GM21381 (cell line): ENCODE measurements around the gene CLSTN3.

Source experiments
- ATAC-seq: cut with Tn5 transposase; IDR thresholded peaks from one replicate; pipeline ENCODE4 v1.9.1; 2021; ENCODE audit warnings: mild to moderate bottlenecking, moderate library complexity; ENCODE audit not compliant: unreplicated experiment

CLSTN3 gene

GRCh38 chr12:7146906-7147305 is 16.7 kb downstream of the CLSTN3 start:
- no peak for ATAC-seq

- no peak for ATAC-seq
These were observed 20.2 kb downstream of the CLSTN3 start for GRCh38 chr12:7150356-7150755.

DNA sequence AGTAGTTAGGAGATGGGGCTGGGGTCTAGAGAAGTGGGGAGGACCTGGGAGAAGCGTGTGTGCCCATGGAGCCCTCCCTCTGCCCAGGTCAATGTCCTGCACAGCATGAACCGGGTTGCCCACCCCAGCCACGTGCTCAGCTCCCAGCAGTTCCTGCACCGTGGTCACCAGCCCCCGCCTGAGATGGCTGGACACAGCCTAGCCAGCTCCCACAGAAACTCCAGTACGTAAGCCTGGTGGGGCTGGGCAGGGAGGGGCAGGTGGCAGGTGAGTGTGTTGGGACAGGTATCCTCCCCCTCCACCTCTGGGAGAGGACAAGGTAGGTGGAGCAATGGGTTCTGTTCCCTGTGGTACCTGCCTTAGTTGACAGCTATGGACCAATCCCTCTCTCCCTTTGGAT is 20.7 kb downstream of the CLSTN3 start:
- no peak for ATAC-seq

DNA sequence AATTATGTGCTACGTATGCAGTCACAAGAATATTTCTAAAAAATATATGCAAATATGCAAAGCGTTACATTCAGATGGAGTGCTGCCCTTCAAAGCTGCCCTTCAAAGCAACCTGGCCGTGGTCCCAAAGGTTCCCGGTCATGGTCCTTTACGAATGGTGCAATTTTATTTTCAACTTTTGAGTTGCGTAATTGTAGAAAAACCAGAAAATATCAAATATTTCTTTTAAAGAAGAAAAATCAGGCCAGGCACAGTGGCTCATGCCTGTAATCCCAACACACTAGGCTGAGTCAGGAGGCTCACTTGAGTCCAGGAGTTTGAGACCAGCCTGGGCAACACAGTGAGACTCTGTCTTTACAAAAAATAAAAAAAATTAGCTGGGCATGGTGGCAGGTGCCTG is 21.4 kb downstream of the CLSTN3 start:
- ATAC-seq = no peak

GRCh38 chr12:7152818-7153217 is 22.6 kb downstream of the CLSTN3 start:
- no peak for ATAC-seq

DNA sequence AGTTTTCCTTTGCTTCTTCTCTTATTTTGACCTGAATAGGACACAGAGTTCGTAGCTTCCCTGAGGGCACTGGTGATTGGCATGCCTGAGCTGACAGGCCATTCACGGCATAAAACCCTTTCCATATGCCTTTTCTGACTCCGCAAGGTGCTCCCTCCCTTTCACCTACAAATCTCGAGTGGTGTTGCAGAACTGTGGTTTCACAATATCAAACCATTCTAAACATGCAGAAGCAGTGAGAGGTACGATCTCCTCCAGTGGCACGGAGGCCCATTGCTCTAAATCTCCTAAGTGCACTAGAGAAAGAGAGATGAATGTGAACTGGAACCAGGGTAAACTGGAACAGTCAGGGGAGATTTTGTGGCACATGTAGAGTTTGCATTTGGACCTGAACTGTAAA is 23.9 kb downstream of the CLSTN3 start:
- no peak for ATAC-seq

DNA sequence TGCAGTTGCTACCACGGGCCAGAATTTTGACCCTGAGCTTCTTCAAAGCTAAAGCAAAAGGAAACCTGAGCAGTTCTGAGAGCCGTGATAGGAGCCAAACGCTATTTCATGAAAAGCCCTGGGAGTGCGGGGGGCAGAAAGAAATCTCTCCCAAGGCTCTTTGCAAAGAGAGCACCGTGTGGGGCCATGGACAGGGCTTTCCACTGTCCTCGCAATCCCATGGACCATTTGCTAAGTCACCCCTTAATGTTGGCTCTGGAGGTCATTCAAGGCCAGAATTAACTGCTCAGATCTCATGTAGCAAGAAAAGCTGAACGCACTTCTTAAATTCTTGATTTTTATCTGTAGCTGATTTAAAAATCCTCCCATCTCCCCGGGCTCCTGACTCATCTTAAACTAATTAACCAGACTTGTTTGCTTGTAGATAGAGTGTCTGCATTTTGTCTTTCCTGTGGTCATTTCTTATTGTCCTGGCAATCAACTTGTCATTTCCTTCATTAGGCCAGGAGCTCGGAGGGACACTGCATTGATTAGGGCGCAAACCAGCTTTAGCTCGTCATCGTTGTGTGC is 24.8 kb downstream of the CLSTN3 start:
- ATAC-seq = no peak

GRCh38 chr12:7155471-7156034 is 25.4 kb downstream of the CLSTN3 start:
- no peak for ATAC-seq

DNA sequence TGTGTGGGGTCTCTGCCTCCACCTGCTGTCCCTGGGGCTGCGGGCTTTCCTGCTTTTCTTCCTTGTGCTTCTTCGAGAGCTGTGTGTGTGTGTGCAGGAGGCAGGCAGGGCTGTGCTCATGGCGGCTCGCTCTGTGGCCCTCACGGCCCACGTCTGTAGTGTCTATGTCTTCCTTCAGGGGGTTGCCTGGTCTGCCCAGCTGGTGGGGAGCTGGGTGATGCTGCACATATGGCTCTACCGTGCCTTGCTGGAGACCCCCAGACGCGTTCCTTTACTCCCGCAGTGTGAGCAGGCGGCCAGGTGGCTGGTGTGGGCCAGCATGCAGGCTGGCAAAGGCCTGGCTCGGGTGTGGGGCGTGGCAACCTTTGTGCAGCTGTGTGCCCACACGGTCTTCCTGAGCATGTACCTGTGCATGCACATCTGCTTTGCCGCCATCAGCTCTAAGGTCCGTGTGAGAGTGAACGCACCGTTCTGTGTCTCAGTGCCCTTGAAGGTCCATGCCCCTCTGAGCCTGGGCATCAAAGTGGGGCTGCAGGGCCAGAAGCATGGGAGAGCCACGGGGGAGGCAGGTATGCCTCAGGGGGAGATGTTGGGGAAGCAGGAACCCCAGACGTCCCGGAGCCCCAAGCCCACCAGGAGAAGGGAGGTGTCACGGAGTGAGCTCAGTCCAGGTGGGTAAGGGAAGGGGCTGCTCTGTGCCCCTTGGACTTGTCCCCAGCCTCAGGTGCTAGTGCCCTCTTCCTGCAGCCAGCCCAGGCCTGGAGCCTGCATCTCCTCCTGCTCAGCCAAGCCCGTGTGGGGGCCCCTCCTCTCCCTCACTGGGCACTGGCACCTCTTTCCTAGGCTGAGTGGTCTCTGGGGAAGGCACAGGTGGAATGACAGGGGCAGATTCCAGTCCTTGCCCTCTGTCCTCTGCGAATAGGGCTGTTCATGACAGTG is 26.4 kb downstream of the CLSTN3 start:
- no peak for ATAC-seq

GRCh38 chr12:7157391-7157790 is 27.2 kb downstream of the CLSTN3 start:
- no peak for ATAC-seq

GRCh38 chr12:7158781-7159609 is 28.8 kb downstream of the CLSTN3 start:
- ATAC-seq = no peak

- no peak for ATAC-seq
These were observed 30.0 kb downstream of the CLSTN3 start for GRCh38 chr12:7160183-7160582.

GRCh38 chr12:7161327-7161726 is 31.2 kb downstream of the CLSTN3 start:
- no peak for ATAC-seq

DNA sequence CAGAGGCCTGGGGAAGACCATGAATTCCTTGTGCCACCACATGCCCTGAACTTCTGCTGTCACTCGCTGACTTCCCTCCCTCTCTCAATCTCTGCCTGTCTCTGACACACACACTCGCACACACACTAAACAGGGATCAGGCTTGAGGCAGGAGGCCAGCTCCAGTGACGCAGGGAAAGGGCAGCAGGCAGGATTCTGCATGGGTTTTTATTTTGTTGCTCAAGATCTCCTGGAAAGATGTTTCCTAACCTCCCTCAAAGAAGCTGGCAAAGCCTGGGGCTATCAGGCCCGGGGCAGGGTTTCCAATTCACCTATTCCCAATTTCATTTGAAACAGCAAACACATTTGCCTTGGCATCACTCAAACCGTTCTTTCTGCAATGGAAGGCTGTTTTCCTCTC is 31.6 kb downstream of the CLSTN3 start:
- no peak for ATAC-seq

DNA sequence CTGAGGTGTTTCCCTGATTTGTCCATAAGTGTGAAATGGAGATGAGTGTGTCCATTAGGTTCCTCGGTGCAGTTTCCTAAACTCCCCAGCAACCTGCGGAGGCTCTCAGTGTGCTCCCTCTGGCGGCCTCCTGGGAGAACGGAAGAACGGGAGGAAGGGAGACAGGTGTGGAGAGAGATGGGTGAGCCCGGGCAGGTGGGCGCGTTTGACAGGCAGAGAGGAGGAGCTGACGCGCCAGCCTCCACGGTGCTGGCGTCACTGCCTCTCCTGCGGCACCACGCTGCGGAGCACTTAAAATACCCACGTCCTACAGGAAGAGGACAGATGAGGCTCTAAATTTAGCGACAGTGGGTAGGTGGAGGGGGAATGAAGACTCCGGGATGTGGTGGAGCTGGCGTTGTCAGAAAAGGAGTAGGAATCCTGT is 32.5 kb downstream of the CLSTN3 start:
- ATAC-seq = no peak

DNA sequence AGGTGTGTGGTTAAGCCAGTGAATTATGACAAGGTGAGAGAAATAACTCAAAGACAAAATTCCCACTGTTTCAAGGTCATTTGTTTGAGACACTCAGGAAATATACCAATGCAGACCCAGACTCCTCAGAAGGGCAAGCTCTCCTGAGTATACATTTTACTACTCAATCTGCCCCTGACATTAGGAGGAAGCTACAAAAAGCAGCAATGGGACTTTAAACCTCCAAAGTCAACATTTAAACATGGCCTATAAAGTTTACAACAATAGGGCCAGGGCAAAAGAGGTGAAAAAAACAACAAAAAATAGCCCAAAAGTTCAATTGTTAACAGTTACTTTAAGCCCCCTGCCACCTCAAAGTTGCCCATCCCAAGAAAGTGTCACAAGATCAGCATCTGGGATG is 39.8 kb downstream of the CLSTN3 start:
- ATAC-seq = no peak

DNA sequence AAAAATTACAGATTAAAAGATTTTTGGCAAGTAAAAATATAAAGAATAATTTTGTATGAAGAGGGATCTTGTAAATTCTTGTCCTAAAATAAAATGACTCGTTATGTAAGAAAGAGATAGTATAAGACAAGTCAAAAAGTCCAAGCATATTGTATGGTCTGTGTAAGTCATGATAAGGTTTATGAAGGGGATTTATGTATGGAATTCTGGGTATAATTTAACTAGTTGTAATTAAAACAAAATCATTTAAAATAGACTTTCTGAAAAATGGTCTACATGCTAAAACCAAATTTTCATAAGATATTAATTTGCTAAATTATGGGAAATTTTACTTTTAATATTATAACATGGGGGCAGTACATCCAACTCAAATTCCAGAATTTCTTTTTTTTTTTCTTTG is 41.7 kb downstream of the CLSTN3 start:
- no peak for ATAC-seq

DNA sequence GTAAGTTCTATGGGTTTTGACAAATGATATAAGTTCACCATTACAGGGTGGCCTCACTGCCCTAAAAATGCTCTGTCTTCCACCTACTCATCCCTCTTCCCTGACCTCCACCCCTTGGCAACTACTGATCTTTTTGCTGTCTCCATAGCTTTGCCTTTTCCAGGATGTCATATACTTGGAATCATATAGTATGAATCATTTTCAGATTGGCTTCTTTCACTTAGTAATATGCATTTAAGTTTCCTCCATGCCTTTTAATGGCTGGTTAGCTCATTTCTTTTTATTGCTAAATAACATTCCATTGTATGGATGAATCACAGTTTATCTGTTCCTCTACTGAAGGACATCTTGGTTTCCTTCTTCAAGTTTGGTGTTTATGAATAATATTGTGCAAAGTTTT is 45.3 kb downstream of the CLSTN3 start:
- ATAC-seq = no peak

- no peak for ATAC-seq
These were observed 46.4 kb downstream of the CLSTN3 start for GRCh38 chr12:7176595-7176994.

DNA sequence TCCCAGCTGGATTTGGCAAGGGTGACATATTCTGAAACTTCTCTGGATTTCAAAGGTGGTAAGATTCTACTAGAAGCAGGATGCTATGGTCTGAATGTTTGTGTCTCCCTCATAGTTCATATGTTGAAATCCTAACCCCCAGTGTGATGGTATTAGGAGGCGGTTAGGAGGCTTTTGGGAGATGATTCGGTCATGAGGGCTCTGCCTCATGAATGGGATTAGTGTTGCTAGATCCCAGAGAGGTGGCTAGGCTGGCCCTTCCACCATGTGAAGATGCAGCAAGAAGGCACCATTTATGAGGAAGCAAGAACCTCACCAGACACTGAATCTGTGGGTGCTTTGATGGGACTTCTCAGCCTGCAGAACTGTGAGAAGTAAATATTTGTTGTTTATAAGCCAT is 48.3 kb downstream of the CLSTN3 start:
- no peak for ATAC-seq

DNA sequence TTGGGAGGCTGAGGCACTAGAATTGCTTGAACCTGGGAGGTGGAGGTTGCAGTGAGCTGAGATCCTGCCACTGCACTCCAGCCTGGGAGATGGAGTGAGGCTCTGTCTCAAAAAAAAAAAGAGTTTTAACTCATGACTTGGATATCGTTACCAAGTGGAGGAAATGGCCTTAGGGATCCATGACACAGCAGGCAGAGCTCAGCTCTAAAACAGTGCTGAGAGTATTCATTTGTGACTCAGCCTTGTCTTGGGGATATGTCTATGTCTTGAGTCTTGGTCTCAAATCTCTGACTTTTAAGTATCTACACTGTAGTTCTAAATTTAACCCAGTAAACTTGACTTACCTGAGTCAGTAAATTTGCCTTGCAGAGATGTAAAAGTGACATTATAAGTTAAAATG is 50.5 kb downstream of the CLSTN3 start:
- no peak for ATAC-seq
